Type B pancreatic cell (in vitro differentiated cells): Measurements from ENCODE around the gene ATAD2B. TPM values are rescaled to one million over a fixed set of nuclear protein-coding genes. Genes with fewer than 3 reads are reported as not detected.
A peak's percentile ranks its signal among the peaks of the same experiment; 100 is the strongest.

ENCODE experiments used
- DNase-seq: peaks from one replicate; pipeline ENCODE4 v3.0.0; 2021; ENCODE audit warnings: mixed read lengths; ENCODE audit not compliant: unreplicated experiment; ENCODE audit errors: extremely low spot score
- H3K27ac Mint-ChIP-seq: 2 replicates; pipeline ENCODE4 v1.8.0; 2021; ENCODE audit warnings: mild to moderate bottlenecking, mixed read lengths
- H3K27me3 Mint-ChIP-seq: 2 replicates; pipeline ENCODE4 v1.8.0; 2021; ENCODE audit warnings: mixed read lengths
- H3K36me3 Mint-ChIP-seq: 2 replicates; pipeline ENCODE4 v1.8.0; 2021; ENCODE audit warnings: mixed read lengths
- H3K4me1 Mint-ChIP-seq: one replicate; pipeline ENCODE4 v1.8.0; 2021; ENCODE audit warnings: mixed read lengths; ENCODE audit not compliant: unreplicated experiment
- H3K4me3 Mint-ChIP-seq: 2 replicates; pipeline ENCODE4 v1.8.0; 2021; ENCODE audit warnings: mild to moderate bottlenecking, mixed read lengths
- H3K9me3 Mint-ChIP-seq: 2 replicates; pipeline ENCODE4 v1.8.0; 2021; ENCODE audit warnings: mixed read lengths
- total RNA-seq: library from RNA; stranded (reverse); gene quantifications from 2 replicates; pipeline ENCODE4 v1.2.1, GENCODE V29; 2021; ENCODE audit warnings: low replicate concordance
- TF ChIP-seq, protein P1 (sequence below): fragments of 200-600 bp; sonication (generic); conservative IDR thresholded peaks from 2 replicates; pipeline ENCODE4 v1.5.0; 2021; ENCODE audit warnings: antibody characterized with exemption, mild to moderate bottlenecking

The ATAD2B gene
- total RNA-seq, 1 donor from 2014 or later = 25.7 TPM

DNA sequence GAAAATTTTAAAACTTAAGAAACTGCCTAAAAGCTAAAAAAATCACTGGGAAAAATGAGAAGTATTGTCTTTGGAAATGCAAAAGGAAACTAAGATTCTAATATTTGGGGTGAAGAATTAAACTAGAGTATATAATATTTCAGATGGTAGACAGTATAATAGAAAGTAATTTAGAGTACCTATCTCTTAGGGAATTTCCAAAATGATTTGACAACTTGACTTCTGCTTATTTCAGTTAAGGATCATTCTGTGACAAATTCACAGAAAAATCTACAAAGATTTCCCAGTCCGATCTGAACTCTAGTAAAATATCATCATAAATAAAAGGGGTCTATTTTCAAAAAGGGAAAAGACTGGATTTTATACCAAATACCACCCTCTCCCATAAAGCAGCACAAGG lies 99.6 kb downstream of the ATAD2B start:
- no peaks in the 10 kb centered on the region for H3K27me3 Mint-ChIP-seq
- peaks cover 3% of the 10 kb centered on the region for H3K36me3 Mint-ChIP-seq
- TF ChIP-seq, protein P1, sequence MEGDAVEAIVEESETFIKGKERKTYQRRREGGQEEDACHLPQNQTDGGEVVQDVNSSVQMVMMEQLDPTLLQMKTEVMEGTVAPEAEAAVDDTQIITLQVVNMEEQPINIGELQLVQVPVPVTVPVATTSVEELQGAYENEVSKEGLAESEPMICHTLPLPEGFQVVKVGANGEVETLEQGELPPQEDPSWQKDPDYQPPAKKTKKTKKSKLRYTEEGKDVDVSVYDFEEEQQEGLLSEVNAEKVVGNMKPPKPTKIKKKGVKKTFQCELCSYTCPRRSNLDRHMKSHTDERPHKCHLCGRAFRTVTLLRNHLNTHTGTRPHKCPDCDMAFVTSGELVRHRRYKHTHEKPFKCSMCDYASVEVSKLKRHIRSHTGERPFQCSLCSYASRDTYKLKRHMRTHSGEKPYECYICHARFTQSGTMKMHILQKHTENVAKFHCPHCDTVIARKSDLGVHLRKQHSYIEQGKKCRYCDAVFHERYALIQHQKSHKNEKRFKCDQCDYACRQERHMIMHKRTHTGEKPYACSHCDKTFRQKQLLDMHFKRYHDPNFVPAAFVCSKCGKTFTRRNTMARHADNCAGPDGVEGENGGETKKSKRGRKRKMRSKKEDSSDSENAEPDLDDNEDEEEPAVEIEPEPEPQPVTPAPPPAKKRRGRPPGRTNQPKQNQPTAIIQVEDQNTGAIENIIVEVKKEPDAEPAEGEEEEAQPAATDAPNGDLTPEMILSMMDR = no peak
- peaks cover 4% of the 10 kb centered on the region for H3K4me1 Mint-ChIP-seq
- H3K4me3 Mint-ChIP-seq = no peak overlapping the region
- no peaks in the 10 kb centered on the region for H3K9me3 Mint-ChIP-seq
- DNase-seq = no peak
- peak overlapping the region; percentile 6 for H3K27ac Mint-ChIP-seq

DNA sequence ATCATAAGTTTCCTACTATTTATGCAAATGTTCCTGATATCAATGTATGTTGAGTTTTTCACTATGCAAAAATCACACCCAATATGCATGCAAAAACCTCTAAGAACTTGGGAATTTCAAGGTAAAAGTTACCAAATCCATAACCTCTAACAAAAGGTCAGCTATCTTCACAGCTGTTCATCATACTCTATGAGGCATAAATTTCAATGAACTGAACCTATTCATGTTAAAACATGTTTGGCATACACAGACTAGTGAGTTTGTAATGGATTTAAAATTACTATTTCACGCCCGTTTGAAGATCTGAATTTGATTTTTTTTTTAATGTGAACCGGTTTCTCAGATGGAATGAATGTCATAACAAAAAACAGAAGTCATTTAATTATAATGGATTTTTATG lies 100.2 kb downstream of the ATAD2B start:
- peaks cover 3% of the 10 kb centered on the region for H3K36me3 Mint-ChIP-seq
- no peaks in the 10 kb centered on the region for H3K9me3 Mint-ChIP-seq
- peaks cover 4% of the 10 kb centered on the region for H3K4me1 Mint-ChIP-seq
- DNase-seq = no peak
- H3K27ac Mint-ChIP-seq = peak overlapping the region; percentile 6
- no peak overlapping the region for H3K4me3 Mint-ChIP-seq
- TF ChIP-seq, protein P1 = no peak
- H3K27me3 Mint-ChIP-seq = no peaks in the 10 kb centered on the region

DNA sequence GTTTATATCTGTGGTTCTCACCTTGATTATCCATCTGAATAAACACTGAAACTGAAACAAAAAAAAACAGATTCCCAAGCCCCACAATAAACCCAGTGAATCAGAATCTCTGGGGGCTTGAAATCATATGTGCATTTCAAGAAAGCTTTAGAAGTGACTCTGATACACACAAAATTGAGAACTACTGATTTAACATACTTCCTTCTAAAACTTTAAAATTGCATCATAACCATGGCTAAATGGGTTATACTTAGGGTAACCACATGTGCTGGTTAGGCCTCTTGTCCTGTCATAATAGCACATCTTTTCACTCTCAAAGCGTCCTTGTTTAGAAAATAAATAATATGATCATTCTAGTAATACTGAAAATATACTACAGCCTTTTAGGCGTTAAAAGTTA lies 100.9 kb downstream of the ATAD2B start:
- Mint-ChIP-seq H3K4me1 (peaks cover 4% of the 10 kb centered on the region), H3K4me3 (no peak overlapping the region), H3K27ac (no peak overlapping the region), H3K9me3 (no peaks in the 10 kb centered on the region), H3K27me3 (no peaks in the 10 kb centered on the region), H3K36me3 (peaks cover 3% of the 10 kb centered on the region)
- no peak for DNase-seq
- TF ChIP-seq, protein P1 = no peak

DNA sequence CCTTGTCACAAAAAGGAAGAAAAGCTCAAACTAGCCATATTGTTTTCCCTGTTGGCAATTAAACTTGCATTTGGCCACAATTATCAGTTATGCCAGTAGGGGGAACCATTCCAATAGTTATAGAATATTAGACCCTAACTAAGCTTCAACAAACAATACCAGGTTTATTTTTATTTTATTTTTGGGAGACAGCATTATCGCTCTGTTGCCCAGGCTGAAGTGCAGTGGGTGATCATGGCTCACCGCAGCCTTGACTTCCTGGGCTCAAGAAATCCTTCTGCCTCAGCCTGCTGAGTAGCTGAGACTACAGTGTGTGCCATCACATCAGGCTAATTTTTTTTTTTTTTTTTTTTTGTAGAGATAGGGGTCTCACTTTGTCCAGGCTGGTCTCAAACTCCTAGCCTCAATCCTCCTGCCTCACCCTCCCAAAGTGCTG lies 102.1 kb downstream of the ATAD2B start:
- no peak overlapping the region for H3K27ac Mint-ChIP-seq

DNA sequence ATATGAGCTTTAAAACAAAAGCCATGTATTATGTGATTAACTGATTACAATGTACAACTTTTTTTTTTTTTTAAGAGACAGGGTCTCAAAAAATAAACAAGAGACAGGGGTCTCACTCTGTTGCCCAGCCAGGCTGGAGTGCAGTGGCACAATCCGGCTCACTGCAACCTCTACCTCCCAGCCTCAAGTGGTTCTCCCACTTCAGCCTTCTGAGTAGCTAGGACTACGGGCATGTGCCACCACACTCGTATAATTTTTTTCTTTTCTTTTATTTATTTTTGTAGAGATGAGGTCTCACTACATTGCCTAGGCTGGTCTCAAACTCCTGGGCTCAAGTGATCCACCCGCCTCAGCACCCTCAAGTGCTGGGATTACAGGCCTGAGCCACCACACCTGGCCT lies 103.1 kb downstream of the ATAD2B start:
- no peak for DNase-seq
- no peaks in the 10 kb centered on the region for H3K36me3 Mint-ChIP-seq
- TF ChIP-seq, protein P1 = no peak
- no peaks in the 10 kb centered on the region for H3K9me3 Mint-ChIP-seq
- no peak overlapping the region for H3K4me3 Mint-ChIP-seq
- peaks cover 4% of the 10 kb centered on the region for H3K4me1 Mint-ChIP-seq
- H3K27ac Mint-ChIP-seq = no peak overlapping the region
- H3K27me3 Mint-ChIP-seq = no peaks in the 10 kb centered on the region

More for the DNA sequence above, 102.1 kb downstream of the ATAD2B start:
- Mint-ChIP-seq H3K4me3 (no peak overlapping the region), H3K4me1 (peaks cover 4% of the 10 kb centered on the region), H3K27me3 (no peaks in the 10 kb centered on the region), H3K36me3 (no peaks in the 10 kb centered on the region), H3K9me3 (no peaks in the 10 kb centered on the region)
- TF ChIP-seq, protein P1 = peak; percentile 90
- no peak for DNase-seq

DNA sequence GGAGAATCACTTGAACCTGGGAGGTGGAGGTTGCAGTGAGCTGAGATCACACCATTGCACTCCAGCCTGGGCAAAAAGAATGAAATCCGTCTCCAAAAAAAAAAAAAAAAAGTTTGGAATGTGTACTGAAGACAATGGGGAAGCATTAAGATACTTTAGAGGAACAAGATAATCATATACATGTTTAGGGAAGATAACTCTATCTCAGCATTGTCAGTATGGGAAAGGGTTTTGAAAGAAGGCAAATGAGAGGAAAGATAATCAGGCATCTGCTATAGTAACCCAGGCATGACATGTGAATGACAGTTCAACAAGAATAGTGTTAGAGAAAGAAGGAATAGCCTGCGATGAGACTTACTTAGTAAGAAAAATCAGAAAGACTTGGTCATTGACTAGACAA lies 112.0 kb downstream of the ATAD2B start:
- DNase-seq = no peak
- H3K4me3 Mint-ChIP-seq = no peak overlapping the region
- no peaks in the 10 kb centered on the region for H3K27me3 Mint-ChIP-seq
- H3K27ac Mint-ChIP-seq = no peak overlapping the region
- peaks cover 16% of the 10 kb centered on the region for H3K36me3 Mint-ChIP-seq
- TF ChIP-seq, protein P1 = no peak
- H3K9me3 Mint-ChIP-seq = no peaks in the 10 kb centered on the region
- H3K4me1 Mint-ChIP-seq = no peaks in the 10 kb centered on the region
